Left lobe of liver (tissue), 2 donors: ENCODE results near the gene CNOT3. TPM values are rescaled to one million over a fixed set of nuclear protein-coding genes. Genes with fewer than 3 reads are reported as not detected.

Source experiments
- ATAC-seq: fragments of 200-7000 bp; cut with Tn5 transposase; one replicate; pipeline ENCODE4 v1.9.1; 2020; ENCODE audit warnings: mild to moderate bottlenecking, moderate library complexity
- DNase-seq: peaks from one replicate; pipeline ENCODE4 v3.0.0-alpha.2; 2020; ENCODE audit warnings: low spot score
- total RNA-seq: library from RNA; stranded (reverse); gene quantifications from one replicate; pipeline ENCODE4 v1.2.1, GENCODE V29; 2021
- donor health status: DM: no; HTN: no; CAD: no; lungs with moderate emphysema.
- donor health status: DM: no; HTN: yes; CAD: no.

CNOT3 gene
- total RNA-seq, 1 donor from 2014 or later: 19.0 TPM

DNA sequence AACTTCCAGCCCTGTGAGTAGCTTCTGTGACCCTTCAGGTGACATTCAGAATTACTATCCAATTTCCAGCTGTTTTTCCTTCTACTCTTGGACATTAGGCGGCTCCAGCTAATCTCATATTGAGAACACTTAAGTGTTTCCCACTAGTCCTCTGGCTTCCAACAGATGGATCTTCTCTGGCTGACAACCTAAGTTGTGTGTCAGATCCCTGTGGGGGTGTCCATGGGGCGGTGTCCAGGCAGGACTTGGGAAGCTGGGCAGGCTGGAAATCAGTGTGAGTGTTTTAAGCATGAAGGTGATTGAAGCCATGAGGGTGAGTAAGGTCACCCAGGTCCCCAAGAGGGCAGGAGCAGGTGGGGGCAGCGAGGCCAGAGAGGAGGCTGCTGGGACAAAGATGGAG lies 10.1 kb downstream of the CNOT3 start:
- DNase-seq (no peak), ATAC-seq (no peak)

DNA sequence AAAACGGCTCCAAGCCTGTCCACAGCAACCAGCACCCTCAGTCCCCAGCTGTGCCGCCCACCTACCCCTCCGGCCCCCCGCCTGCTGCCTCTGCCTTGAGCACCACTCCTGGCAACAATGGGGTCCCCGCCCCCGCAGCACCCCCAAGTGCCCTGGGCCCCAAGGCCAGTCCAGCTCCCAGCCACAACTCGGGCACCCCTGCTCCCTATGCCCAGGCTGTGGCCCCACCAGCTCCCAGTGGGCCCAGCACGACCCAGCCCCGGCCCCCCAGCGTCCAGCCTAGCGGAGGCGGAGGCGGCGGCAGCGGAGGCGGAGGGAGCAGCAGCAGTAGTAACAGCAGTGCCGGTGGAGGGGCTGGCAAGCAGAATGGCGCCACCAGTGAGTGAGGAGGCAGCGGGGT lies 10.6 kb downstream of the CNOT3 start:
- DNase-seq (no peak), ATAC-seq (no peak)

DNA sequence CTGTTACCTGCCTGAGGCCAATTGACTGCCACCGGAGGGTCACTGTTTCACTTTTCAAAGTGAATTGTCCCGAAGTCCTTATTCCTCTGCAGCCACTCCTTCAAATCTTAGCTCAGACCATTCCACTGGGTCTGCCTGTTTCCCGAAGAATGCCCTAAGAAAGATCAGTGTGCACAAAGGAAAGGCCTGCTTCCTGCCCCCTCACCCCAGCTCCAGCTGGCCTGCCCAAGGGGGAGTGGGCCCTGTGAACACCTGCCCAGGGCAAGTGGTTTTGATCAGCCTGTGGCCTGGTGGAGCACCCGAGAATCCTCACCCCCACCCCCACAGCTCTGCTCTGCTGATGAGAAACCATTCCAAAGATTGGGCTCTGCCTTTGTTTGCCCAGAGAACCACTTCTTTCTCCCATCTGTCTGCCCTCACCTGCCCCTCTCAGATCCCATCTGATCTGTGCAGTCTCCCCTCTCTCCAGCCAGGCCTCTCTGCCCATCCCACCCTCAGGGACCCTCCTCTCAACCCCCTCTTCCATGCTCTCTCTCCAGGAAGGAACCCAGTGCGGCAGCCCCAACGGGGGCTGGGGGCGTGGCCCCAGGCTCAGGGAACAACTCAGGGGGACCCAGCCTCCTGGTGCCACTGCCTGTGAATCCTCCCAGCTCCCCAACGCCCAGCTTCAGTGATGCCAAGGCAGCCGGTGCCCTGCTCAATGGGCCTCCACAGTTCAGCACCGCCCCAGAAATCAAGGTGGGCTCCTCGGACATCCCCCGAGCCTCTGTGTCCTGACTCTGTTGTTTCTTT lies 11.7 kb downstream of the CNOT3 start:
- ATAC-seq: no peak
- no peak for DNase-seq

DNA sequence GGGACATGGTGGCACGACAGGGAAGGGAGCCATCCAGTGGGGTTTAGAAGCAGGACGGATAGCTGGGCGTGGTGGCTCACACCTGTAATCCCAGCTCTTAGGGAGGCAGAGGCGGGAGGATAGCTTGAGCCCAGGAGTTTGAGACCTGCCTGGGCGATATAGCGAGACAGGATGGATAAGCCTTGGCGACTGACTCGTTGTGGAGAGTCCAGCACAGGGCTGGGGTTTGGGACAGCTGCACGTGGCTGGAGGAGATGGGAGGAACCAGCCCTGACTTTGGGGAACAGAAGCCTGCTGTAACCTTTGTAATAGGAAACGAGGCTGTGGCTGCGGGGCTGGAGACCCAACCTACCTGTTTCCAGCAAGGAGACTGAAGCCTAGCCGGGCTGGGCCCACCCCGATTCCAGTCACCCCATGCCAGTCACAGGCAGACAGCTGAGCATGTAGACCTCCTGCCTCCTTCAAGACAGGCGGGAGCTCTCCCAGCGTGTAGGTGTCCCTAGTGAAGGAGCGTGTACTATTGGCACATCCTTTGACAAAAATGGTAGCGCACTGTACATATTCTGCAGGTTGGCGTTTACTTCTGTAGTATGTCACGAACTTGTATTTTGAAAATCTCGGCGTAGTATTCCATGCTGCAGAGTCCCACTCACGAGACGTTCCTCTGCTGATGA lies 13.9 kb downstream of the CNOT3 start:
- no peak for DNase-seq
- ATAC-seq: no peak

DNA sequence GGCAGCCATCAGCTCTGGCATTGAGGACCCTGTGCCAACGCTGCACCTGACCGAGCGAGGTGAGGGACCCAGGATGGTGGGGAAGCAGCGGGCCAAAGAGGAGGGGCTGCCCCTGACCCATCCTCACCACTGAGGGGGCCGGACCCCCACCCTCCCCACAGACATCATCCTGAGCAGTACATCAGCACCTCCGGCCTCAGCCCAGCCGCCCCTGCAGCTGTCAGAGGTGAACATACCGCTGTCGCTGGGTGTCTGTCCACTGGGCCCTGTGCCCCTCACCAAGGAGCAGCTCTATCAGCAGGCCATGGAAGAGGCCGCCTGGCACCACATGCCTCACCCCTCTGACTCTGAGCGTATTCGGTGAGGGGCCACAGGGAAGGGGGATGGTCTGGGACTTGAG lies 14.7 kb downstream of the CNOT3 start:
- DNase-seq (no peak), ATAC-seq (no peak)

DNA sequence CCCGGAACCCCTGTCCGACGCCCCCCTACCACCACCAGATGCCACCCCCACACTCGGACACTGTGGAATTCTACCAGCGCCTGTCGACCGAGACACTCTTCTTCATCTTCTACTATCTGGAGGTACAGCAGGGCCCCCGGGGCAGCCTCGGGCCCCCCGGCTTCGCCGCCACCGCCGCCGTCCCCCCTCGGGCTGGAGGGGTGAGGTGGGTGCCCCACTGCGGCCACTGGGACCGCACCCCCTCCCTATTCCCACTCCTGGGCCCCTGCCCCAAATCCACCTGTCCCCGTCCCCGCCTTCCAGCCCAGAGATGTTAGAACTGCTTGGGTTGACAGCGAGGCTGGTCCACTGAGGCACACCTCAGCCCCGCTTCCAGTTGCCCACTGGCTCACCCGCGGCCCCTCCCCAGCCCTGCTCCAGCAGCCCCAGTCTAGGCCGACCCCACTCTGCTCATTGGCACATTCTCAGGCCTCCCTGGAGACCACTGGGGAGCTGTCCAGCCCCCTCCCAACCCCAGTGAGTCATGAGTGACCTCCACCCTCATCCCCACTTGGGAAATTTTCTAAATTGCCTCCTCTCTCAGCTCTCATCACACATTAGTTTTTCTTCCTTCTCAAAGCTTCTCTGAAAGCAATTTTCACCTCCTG lies 15.4 kb downstream of the CNOT3 start:
- no peak for ATAC-seq
- DNase-seq: no peak

DNA sequence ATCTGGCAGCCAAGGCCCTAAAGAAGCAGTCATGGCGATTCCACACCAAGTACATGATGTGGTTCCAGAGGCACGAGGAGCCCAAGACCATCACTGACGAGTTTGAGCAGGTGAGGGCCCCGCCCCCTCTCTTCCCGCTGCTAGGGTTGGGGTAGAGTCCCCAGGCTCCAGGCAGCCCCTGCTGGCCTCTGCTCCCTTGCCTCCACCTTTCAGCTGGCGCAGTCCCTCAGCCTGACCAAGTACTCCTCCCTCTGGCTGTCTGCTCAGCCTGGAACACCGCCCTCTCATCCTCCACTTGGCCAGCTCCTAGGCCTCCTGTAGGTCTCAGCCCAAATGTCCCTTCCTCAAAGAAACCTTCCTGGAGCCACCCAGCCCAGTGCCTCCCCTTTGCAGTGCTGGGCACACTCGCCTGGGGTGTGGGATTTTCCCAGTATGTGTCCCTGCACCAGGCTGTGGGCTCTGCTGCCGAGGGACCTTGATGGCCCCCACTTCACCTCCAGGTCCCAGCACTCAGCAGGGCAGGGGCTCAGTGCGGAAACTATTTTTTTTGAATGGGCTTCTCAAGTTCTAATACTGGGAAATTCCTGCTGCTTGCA lies 16.3 kb downstream of the CNOT3 start:
- DNase-seq (no peak), ATAC-seq (no peak)

DNA sequence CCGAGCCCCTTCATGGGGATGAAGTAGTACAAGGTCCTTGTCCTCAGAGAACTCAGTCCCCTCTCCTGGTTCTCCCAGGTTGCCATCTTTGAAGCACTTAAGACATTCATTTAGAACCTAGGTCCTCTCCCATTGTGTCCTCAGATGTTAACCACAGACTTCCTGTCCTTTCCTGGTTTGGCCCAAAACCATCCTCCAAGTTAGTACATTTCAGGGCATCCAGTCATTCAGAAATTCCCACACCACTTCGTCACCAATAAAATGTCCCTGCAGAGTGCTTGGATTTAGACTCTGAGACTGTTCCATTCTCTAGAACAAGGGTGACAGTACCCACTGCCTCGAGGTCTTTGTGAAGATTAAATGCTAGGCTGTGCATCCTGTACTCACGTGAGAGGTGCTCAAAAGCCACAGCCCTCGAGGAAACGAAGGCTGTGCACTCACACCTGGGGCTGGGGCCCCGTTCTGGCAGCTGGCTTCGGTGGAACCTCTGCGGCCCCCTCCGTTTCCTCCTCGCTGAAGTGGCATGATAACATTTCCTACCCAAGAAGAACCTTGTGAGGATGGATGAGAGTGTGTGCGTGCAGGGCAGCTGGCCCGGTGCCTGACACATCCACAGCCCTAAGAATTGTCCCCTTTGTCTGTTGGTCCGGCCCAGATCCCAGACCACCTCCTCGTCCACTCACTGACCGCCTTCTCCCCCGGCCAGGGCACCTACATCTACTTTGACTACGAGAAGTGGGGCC lies 17.2 kb downstream of the CNOT3 start:
- DNase-seq (no peak), ATAC-seq (no peak)

DNA sequence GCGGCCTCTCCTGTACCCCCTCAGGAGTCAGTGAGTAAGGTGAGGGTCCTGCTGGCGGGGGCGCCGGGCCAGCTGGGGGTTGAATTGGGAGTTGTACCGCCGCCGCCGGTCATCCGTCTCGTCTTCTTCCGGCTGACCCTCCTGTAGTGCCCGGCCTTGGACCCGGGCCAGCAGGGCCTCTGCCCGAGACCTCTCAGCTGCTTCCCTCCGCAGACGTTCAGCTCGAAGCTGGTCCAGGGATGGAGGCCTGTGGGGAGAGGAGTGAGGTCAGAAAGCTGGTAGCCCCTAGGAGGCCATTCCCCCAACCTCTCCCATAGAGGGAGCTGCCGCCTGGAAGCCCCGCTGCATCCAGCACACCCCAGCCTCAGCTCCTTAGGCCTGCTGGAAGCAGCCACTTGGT lies 18.1 kb downstream of the CNOT3 start:
- no peak for ATAC-seq
- DNase-seq: no peak

DNA sequence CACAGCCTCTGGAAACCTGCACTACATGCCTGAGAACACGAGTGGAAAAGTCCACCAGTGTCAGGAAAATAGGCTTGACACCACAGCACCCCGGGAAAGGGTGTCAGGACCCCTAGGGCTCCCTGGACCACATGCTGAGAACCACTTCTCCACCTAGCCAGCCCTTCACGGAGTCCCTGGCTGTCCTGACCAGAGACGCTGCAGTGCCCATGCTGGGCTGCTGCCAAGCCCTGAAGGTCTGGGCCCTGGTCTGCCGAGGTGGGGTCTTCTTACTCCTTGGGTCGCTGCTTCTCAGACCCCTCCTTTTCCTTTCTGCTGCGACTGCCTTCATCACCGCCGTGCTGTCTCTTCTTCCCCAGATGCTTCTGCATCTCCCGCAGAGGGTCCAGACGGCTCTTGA lies 18.9 kb downstream of the CNOT3 start:
- ATAC-seq: no peak

DNA sequence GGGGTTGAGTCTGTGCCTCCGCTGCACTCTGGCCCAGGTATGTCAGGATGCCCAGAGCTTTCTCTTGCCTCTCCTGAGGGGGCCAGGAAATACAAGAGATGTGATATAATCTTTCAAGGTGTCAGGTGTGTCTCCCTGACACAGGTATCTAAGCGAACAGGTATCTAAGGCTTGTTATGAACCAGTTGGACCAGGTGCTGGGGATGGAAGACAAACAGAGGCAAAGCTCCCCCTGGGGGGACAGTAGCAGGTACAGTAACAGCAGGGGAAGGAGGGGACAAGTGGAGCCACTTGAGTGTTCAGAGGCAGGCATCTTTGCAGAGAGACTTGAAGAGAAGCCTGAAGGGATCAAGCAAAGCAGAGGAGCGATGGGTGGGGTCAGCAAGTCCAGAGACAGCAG lies 19.4 kb downstream of the CNOT3 start:
- ATAC-seq (no peak), DNase-seq (no peak)

More for the DNA sequence above, 18.9 kb downstream of the CNOT3 start:
- no peak for DNase-seq

DNA sequence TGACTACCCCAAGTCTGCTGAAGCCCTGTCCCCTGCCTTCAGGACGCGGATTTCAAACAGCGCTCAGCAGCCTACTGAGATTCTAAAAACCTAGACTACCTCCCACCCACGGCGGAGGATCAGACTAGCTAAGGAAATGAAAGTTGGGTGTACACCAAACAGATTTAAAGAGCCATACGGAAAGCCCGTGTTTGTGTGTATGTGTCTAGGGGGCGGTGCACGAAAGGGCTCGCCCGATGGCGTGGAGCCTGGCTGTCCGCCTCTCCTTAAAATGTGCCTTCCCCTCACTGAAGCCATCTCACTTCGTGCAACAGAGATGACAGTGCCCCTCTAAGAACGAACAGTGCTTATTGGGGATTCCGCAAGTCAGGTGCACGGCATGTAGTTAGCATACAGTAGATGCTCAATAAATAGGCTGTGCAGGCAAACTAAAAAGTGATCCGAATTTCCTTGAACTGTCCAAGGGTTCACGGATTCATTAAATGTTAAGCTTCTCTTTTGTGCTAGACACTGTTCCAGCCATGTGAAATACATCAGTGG lies 21.3 kb downstream of the CNOT3 start:
- no peak for ATAC-seq

DNA sequence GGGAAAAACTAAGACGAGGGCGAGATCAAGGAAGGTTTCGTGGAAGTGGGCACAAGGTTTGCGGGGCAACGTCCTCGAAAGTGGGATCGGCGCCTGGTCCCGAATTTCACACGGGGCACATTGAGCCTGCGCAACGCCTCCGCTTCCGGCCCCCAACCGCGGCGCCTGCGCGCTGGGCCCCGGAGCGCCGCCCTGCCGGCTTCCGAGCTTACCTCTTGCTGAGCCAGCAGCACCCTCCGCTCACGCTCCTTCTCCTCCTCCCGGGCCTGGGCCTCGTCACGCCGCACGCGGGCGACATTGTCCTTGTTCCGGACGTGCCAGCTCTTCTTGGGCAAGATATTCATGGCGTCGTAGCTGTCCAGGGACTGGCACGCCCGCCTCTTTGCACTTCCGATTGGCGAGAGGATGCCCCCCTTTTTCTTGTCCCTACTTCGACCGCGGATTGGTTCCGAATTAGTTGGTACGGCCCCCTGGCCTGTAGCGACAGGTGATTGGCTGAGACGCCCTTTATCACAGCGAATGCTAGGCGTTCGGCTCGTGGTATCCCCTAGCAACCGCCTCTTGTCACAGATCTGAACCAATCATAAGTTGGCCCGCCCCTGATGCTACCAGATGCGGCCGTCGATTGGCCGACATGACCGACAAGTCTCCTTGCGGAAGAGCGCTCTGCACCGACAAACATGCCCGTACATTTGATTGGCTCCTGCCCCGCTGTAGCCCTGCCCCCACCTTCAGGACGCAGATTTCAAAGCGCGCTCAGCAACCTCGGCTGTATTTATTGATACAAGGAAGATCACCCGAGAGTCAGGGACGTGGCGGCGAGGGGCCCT lies 22.0 kb downstream of the CNOT3 start, which contains the start of gene LENG1:
Gene LENG1, minus strand, starts transcription at position 370 of the 830 bp plus-strand sequence. Its CDS starts 26 bp downstream, at position 344.
- DNase-seq: peak; percentile 100
- ATAC-seq: peak; percentile 81

More for the DNA sequence above, 21.3 kb downstream of the CNOT3 start:
- no peak for DNase-seq

DNA sequence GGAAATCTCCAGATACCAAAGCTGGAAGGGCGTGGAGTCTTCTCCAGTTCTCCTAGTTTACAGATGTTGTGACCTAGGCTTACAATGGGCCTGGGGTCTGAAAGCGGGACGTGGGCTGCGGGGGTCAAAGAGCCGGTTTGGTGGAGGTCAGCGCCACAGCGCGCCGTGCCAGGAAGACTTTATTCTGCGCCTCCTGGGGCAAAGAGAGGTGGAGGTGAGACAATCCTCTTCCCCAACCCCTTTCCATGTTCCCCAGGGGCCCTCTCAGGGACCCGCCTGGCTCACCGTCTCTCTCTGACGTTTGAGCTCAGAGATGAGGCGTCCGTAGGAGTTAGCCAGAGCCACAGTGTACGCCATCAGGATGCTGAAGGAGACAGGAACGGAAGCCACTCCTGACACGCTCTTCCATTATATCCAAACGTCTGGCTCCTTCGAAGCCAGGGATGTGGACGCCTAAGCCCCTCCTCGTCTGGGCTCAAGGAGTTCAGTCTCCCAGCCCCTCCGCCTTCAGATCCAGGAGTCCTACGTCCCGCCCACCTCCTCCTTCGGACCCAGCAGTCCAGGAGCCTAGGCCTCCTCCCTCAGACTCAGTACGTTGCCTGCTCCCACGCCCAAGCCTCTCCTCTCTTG lies 22.7 kb downstream of the CNOT3 start:
- no peak for DNase-seq
- ATAC-seq: no peak

DNA sequence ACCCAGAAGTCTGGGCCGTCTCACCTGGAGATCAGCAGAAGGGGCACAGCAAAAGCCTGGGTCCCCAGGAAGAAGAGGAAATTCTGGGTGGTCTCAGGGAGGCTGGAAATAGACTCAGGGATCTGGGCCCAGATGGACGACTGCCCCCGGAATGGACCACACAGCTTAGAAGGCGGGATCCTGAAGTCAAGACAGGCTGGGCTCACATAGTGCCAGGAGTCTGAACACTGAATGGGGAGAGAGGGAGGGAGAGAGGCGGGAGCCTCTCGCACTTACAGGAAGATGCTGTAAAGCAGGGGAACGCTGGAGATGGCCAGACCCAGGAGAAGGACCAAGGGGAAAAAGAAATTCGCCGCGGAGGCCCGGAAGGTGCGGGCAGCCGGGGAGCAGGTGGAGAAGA lies 23.3 kb downstream of the CNOT3 start:
- no peak for DNase-seq
- ATAC-seq: no peak

DNA sequence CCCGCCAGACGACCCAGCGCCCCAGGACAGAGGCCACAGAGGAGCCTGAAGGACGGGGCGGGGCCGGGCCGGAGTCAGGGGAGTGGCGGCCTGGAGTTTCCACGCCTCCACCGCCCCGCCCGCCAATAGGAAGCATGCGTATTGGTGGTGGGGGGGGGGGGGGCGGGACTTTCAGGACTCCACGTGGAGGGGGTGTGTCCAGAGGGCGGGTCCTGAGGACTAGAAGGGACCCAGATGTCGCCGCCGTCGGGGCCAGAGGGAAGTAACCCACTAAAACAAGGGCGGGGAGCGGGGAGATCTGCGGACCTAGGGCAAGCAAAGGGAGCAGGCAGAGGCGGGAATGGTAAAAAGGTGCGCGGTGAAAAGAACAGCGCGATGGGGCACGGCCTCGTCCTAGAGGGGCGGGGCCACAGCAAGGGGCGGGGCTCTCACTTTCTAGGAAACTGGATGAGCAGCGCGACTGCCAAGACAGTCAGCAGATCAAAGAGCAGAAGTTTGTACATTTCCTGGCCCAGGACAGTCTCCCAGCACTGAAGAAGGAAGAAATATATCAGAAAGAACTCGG lies 24.8 kb downstream of the CNOT3 start:
- ATAC-seq (peak; percentile 68), DNase-seq (peak; percentile 86)

DNA sequence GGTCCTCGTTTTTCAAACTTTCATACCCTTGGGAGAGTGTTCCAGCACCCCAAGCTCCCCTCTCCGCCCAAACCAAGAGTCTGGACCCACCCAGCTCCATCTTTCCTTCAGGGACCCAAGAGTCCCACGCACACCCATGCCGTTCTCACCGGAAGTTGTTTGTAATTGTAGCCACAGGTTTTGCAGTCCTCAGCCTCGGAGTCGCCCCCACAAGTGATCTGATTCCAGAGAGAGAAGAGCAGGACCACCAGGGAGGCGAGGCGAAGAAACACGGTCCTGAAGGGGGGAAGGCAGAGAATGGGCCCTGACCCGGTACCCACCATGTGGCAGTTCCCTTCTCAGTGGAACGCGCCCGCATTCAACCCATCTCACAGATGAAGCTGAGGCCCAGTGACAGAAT lies 25.3 kb downstream of the CNOT3 start:
- no peak for ATAC-seq
- peak; percentile 45 for DNase-seq

DNA sequence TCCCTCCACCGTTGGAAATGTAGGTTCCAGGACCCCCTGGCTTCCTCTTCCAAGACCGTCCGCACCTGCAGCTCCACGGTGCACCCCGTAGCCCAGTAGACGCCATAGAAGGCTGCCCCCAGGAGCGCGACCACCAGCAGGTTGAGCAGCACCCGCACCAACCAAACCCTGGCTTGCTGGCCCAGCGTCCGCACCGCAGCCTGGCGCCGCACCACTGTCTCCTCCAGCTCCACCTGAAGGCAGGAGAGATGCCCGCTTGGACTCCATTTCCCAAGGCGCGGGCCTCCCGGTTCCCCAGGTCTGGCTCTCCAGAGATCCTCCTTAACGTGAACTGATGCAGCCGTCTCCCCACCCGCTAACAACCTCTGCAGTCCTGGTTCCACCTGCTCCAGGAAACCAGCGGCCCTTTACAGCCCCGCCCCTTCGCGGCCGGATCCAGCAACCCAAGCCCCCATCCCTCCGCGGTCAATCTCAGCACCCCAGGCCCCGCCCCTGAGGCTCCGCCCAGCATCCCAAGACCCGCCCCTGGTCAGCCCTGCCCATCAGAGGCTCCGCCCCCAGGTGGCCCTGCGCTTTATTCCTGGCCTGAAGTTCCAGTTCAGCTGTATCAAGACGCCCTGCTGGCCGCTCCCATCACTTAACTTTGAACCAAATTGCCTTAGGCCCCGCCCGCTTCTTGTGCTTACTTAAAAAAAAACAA lies 27.0 kb downstream of the CNOT3 start:
- DNase-seq (peak; percentile 55), ATAC-seq (no peak)
